Measurements from ENCODE around the gene UCP2. TPM values are rescaled to one million over a fixed set of nuclear protein-coding genes. Genes with fewer than 3 reads are reported as not detected.
A peak's percentile ranks its signal among the peaks of the same experiment; 100 is the strongest.
"Not testable (repeated sequence)": the region's sequence is repeated elsewhere in the genome, so short reads cannot be mapped to it uniquely, and the experiment has no call there.

UCP2 gene
- total and polyA plus RNA-seq, 2 donors, result 31.4 to 119 TPM

GRCh38 chr11:73989156-73989555, 6.5 kb upstream of the UCP2 start:
- H3K4me3 ChIP-seq (ENCODE audit: low read length in 2 of 2), result no peak overlapping the region
- H3K27ac ChIP-seq (ENCODE audit: low read depth in 1 of 2, low read length in 1 of 2), result no peak overlapping the region
- H3K9me3 ChIP-seq (ENCODE audit: control insufficient read depth in 2 of 2, insufficient read depth in 1 of 2, low read length in 1 of 2), result no peaks in the 10 kb centered on the region
- peaks cover 2 to 13% of the 10 kb centered on the region in 2 donors for H3K4me1 ChIP-seq (ENCODE audit: control insufficient read depth in 2 of 2, insufficient read depth in 2 of 2, low read length in 2 of 2)
- DNase-seq (ENCODE audit: low read depth in 6 of 9, low spot score in 9 of 9), result no peak
- no peaks in the 10 kb centered on the region for H3K27me3 ChIP-seq (ENCODE audit: control insufficient read depth in 2 of 2, insufficient read depth in 1 of 2, low read length in 1 of 2)
- H3K36me3 ChIP-seq (ENCODE audit: control insufficient read depth in 2 of 2, insufficient read depth in 2 of 2, low read length in 1 of 2), result no peaks in the 10 kb centered on the region
- 97% methylated on average over 6 of the region's 6 CpGs for WGBS

- Histone ChIP-seq H3K9me3 (ENCODE audit: control insufficient read depth in 2 of 2, insufficient read depth in 1 of 2, low read length in 1 of 2) (no peaks in the 10 kb centered on the region), H3K27ac (ENCODE audit: low read depth in 1 of 2, low read length in 1 of 2) (no peak overlapping the region), H3K27me3 (ENCODE audit: control insufficient read depth in 2 of 2, insufficient read depth in 1 of 2, low read length in 1 of 2) (no peaks in the 10 kb centered on the region), H3K4me1 (ENCODE audit: control insufficient read depth in 2 of 2, insufficient read depth in 2 of 2, low read length in 2 of 2) (peaks cover 2 to 22% of the 10 kb centered on the region in 2 donors), H3K36me3 (ENCODE audit: control insufficient read depth in 2 of 2, insufficient read depth in 2 of 2, low read length in 1 of 2) (no peaks in the 10 kb centered on the region), H3K4me3 (ENCODE audit: low read length in 2 of 2) (no peak overlapping the region)
- DNase-seq (ENCODE audit: low read depth in 6 of 9, low spot score in 9 of 9), result no peak
- WGBS, result 97% methylated on average over 7 of the region's 7 CpGs
These were observed 5.6 kb upstream of the UCP2 start for GRCh38 chr11:73988227-73988626.

- peaks cover 8 to 10% of the 10 kb centered on the region in 2 donors for H3K36me3 ChIP-seq (ENCODE audit: control insufficient read depth in 2 of 2, insufficient read depth in 2 of 2, low read length in 1 of 2)
- not testable (repeated sequence) for H3K4me3 ChIP-seq (ENCODE audit: low read length in 2 of 2); DNase-seq (ENCODE audit: low read depth in 6 of 9, low spot score in 9 of 9); H3K27me3 ChIP-seq (ENCODE audit: control insufficient read depth in 2 of 2, insufficient read depth in 1 of 2, low read length in 1 of 2); H3K9me3 ChIP-seq (ENCODE audit: control insufficient read depth in 2 of 2, insufficient read depth in 1 of 2, low read length in 1 of 2); H3K27ac ChIP-seq (ENCODE audit: low read depth in 1 of 2, low read length in 1 of 2)
- WGBS, result 98% methylated on average over 4 of the region's 4 CpGs
- H3K4me1 ChIP-seq (ENCODE audit: control insufficient read depth in 2 of 2, insufficient read depth in 2 of 2, low read length in 2 of 2), result peaks cover 8 to 26% of the 10 kb centered on the region in 2 donors
These were observed 3.0 kb upstream of the UCP2 start for GRCh38 chr11:73985661-73986060.

GRCh38 chr11:73983741-73984538, 1.3 kb upstream of the UCP2 start:
- Histone ChIP-seq H3K4me1 (ENCODE audit: control insufficient read depth in 2 of 2, insufficient read depth in 2 of 2, low read length in 2 of 2) (peaks cover 15 to 43% of the 10 kb centered on the region in 2 donors), H3K36me3 (ENCODE audit: control insufficient read depth in 2 of 2, insufficient read depth in 2 of 2, low read length in 1 of 2) (peaks cover 14 to 21% of the 10 kb centered on the region in 2 donors), H3K27ac (ENCODE audit: low read depth in 1 of 2, low read length in 1 of 2) (peak overlapping the region; percentile 94 to 96), H3K27me3 (ENCODE audit: control insufficient read depth in 2 of 2, insufficient read depth in 1 of 2, low read length in 1 of 2) (no peaks in the 10 kb centered on the region), H3K4me3 (ENCODE audit: low read length in 2 of 2) (peak overlapping the region; percentile 65 to 96), H3K9me3 (ENCODE audit: control insufficient read depth in 2 of 2, insufficient read depth in 1 of 2, low read length in 1 of 2) (no peaks in the 10 kb centered on the region)
- WGBS, result 66% methylated on average over 18 of the region's 18 CpGs
- DNase-seq (ENCODE audit: low read depth in 6 of 9, low spot score in 9 of 9), result peak in 1 of 9 donors; percentile 54

GRCh38 chr11:73982990-73983740, 522 bp upstream of the UCP2 start:
- H3K27me3 ChIP-seq (ENCODE audit: control insufficient read depth in 2 of 2, insufficient read depth in 1 of 2, low read length in 1 of 2), result no peaks in the 10 kb centered on the region
- 4% methylated on average over 56 of the region's 56 CpGs for WGBS
- H3K9me3 ChIP-seq (ENCODE audit: control insufficient read depth in 2 of 2, insufficient read depth in 1 of 2, low read length in 1 of 2), result no peaks in the 10 kb centered on the region
- H3K36me3 ChIP-seq (ENCODE audit: control insufficient read depth in 2 of 2, insufficient read depth in 2 of 2, low read length in 1 of 2), result peaks cover 22 to 29% of the 10 kb centered on the region in 2 donors
- peaks cover 23 to 51% of the 10 kb centered on the region in 2 donors for H3K4me1 ChIP-seq (ENCODE audit: control insufficient read depth in 2 of 2, insufficient read depth in 2 of 2, low read length in 2 of 2)
- peak overlapping the region; percentile 94 to 96 for H3K27ac ChIP-seq (ENCODE audit: low read depth in 1 of 2, low read length in 1 of 2)
- H3K4me3 ChIP-seq (ENCODE audit: low read length in 2 of 2), result peak overlapping the region; percentile 65 to 96
- peak in 8 of 9 donors; percentile 76 to 96 (median 91) for DNase-seq (ENCODE audit: low read depth in 6 of 9, low spot score in 9 of 9)

- 84% methylated on average over 13 of the region's 13 CpGs for WGBS
- H3K27ac ChIP-seq (ENCODE audit: low read depth in 1 of 2, low read length in 1 of 2), result peak overlapping the region; percentile 95 to 96
- no peak for DNase-seq (ENCODE audit: low read depth in 6 of 9, low spot score in 9 of 9)
- H3K4me1 ChIP-seq (ENCODE audit: control insufficient read depth in 2 of 2, insufficient read depth in 2 of 2, low read length in 2 of 2), result peaks cover 37 to 68% of the 10 kb centered on the region in 2 donors
- peaks cover 41 to 48% of the 10 kb centered on the region in 2 donors for H3K36me3 ChIP-seq (ENCODE audit: control insufficient read depth in 2 of 2, insufficient read depth in 2 of 2, low read length in 1 of 2)
- peak overlapping the region; percentile 65 to 96 for H3K4me3 ChIP-seq (ENCODE audit: low read length in 2 of 2)
- no peaks in the 10 kb centered on the region for H3K27me3 ChIP-seq (ENCODE audit: control insufficient read depth in 2 of 2, insufficient read depth in 1 of 2, low read length in 1 of 2)
- no peaks in the 10 kb centered on the region for H3K9me3 ChIP-seq (ENCODE audit: control insufficient read depth in 2 of 2, insufficient read depth in 1 of 2, low read length in 1 of 2)
These were observed 1.4 kb downstream of the UCP2 start for GRCh38 chr11:73981051-73981805.

GRCh38 chr11:73980001-73980961, 2.4 kb downstream of the UCP2 start:
- Histone ChIP-seq H3K27me3 (ENCODE audit: control insufficient read depth in 2 of 2, insufficient read depth in 1 of 2, low read length in 1 of 2) (no peaks in the 10 kb centered on the region), H3K4me3 (ENCODE audit: low read length in 2 of 2) (peak overlapping the region; percentile 65 to 96), H3K27ac (ENCODE audit: low read depth in 1 of 2, low read length in 1 of 2) (peak overlapping the region; percentile 95 to 96), H3K4me1 (ENCODE audit: control insufficient read depth in 2 of 2, insufficient read depth in 2 of 2, low read length in 2 of 2) (peaks cover 41 to 74% of the 10 kb centered on the region in 2 donors), H3K36me3 (ENCODE audit: control insufficient read depth in 2 of 2, insufficient read depth in 2 of 2, low read length in 1 of 2) (peaks cover 50 to 58% of the 10 kb centered on the region in 2 donors), H3K9me3 (ENCODE audit: control insufficient read depth in 2 of 2, insufficient read depth in 1 of 2, low read length in 1 of 2) (peaks cover 0 to 1% of the 10 kb centered on the region in 2 donors)
- peak; percentile 76 to 97 (median 92) for DNase-seq (ENCODE audit: low read depth in 6 of 9, low spot score in 9 of 9)
- 28% methylated on average over 6 of the region's 6 CpGs for WGBS

- DNase-seq (ENCODE audit: low read depth in 6 of 9, low spot score in 9 of 9), result no peak
- no peaks in the 10 kb centered on the region for H3K27me3 ChIP-seq (ENCODE audit: control insufficient read depth in 2 of 2, insufficient read depth in 1 of 2, low read length in 1 of 2)
- WGBS, result 97% methylated on average over 3 of the region's 3 CpGs
- H3K4me1 ChIP-seq (ENCODE audit: control insufficient read depth in 2 of 2, insufficient read depth in 2 of 2, low read length in 2 of 2), result peaks cover 53 to 78% of the 10 kb centered on the region in 2 donors
- H3K36me3 ChIP-seq (ENCODE audit: control insufficient read depth in 2 of 2, insufficient read depth in 2 of 2, low read length in 1 of 2), result peaks cover 65 to 73% of the 10 kb centered on the region in 2 donors
- peaks cover 1 to 3% of the 10 kb centered on the region in 2 donors for H3K9me3 ChIP-seq (ENCODE audit: control insufficient read depth in 2 of 2, insufficient read depth in 1 of 2, low read length in 1 of 2)
- H3K27ac ChIP-seq (ENCODE audit: low read depth in 1 of 2, low read length in 1 of 2), result peak overlapping the region; percentile 91 to 96
- H3K4me3 ChIP-seq (ENCODE audit: low read length in 2 of 2), result peak overlapping the region; percentile 21 to 96
These were observed 4.0 kb downstream of the UCP2 start for GRCh38 chr11:73978576-73979086.

All from thymus (tissue), 11 donors.